ENCODE results near the gene ATF5. TPM values are rescaled to one million over a fixed set of nuclear protein-coding genes. Genes with fewer than 3 reads are reported as not detected.

ATF5 gene
- total and polyA plus RNA-seq, 2 of the 8 experiments (the other 6 are each of a cell fraction or from before 2014, with no cell fraction given), result 6.2 to 13.1 TPM

GRCh38 chr19:49972841-49973240 is 43.8 kb downstream of the ATF5 start:
- H4K5ac ChIP-seq (ENCODE audit: insufficient read length, low read depth, low read length), result no peak overlapping the region
- H2BK12ac ChIP-seq (ENCODE audit: low read depth, low read length), result no peak overlapping the region
- TF ChIP-seq SP4 (IDR thresholded peaks at IDR 0.05; ENCODE audit: low read length) (no peak), CHD1 (IDR thresholded peaks at IDR 0.05; ENCODE audit: low read depth, low read length) (no peak), MAFK (IDR thresholded peaks at IDR 0.05; ENCODE audit: low read depth, low read length) (no peak), YY1 (IDR thresholded peaks at IDR 0.05; ENCODE audit: low read depth, low read length) (no peak), SP1 (IDR thresholded peaks at IDR 0.05; ENCODE audit: low read depth, low read length) (no peak), KDM5A (IDR thresholded peaks at IDR 0.05; ENCODE audit: low read length) (no peak), SIN3A (conservative IDR thresholded peaks at IDR 0.05 in 1 of 2, IDR thresholded peaks at IDR 0.05 in 1 of 2; ENCODE audit: low read depth in 1 of 2, low read length in 2 of 2) (no peak), SP2 (IDR thresholded peaks at IDR 0.05; ENCODE audit: low read length) (no peak), CTBP2 (IDR thresholded peaks at IDR 0.05; ENCODE audit: borderline replicate concordance, insufficient read depth, insufficient read length, low read length) (no peak), TAF1 (IDR thresholded peaks at IDR 0.05; ENCODE audit: low read depth, low read length) (no peak)
- H3K14ac ChIP-seq (ENCODE audit: insufficient read length), result no peak overlapping the region
- no peak overlapping the region for H2BK5ac ChIP-seq (ENCODE audit: low read depth, low read length)
- no peak overlapping the region for H2BK20ac ChIP-seq (ENCODE audit: low read length)
- no peak for FAIRE-seq
- ChIA-PET POLR2A (ENCODE audit: partially characterized antibody) (interaction anchor here (1.6 kb wide), 1 partner anchor 43 kb away, joined by 12 read pairs; the partner anchor contains the start of genes ATF5 and NUP62), CTCF (ENCODE audit: partially characterized antibody) (interaction anchor here (1.2 kb wide), 1 partner anchor 35 kb away, joined by 3 read pairs; no protein-coding TSS in a partner anchor)
- no peaks in the 10 kb centered on the region; a peak in 1 of 7 replicates for H3K4me1 ChIP-seq (replicated peaks in 1 of 4; ENCODE audit: control insufficient read depth in 3 of 4, insufficient read depth in 4 of 4, low read length in 3 of 4)
- no peak overlapping the region for H3K4me2 ChIP-seq (ENCODE audit: insufficient read depth in 1 of 2, low read depth in 2 of 2, low read length in 2 of 2)
- no peak for DNase-seq (ENCODE audit: low read depth in 1 of 2, low spot score in 2 of 2)
- no peak overlapping the region for H3K56ac ChIP-seq (replicated peaks; ENCODE audit: insufficient read length, low read depth, low read length)
- no peak overlapping the region for H3K4me3 ChIP-seq (ENCODE audit: extremely low read depth in 1 of 4, insufficient read depth in 2 of 4, low read depth in 3 of 4, low read length in 4 of 4)
- H3K23ac ChIP-seq (ENCODE audit: insufficient read length), result no peak overlapping the region
- H2AFZ ChIP-seq (ENCODE audit: low read length), result no peak overlapping the region
- no peaks in the 10 kb centered on the region for H3K79me2 ChIP-seq (ENCODE audit: control insufficient read depth in 1 of 2, insufficient read depth in 2 of 2, low read length in 2 of 2)
- no peak overlapping the region; the same call in 1 of the 2 replicates for H4K8ac ChIP-seq (ENCODE audit: extremely low read depth, insufficient read depth, low read length)
- no peak overlapping the region for H2AK5ac ChIP-seq (ENCODE audit: low read depth, low read length)
- no peaks in the 10 kb centered on the region for H3K9me3 ChIP-seq (ENCODE audit: insufficient read depth in 2 of 2, low read depth in 1 of 2, low read length in 1 of 2)
- no peak overlapping the region for H3K27ac ChIP-seq (ENCODE audit: low read depth, low read length)
- no peaks in the 10 kb centered on the region for H3K79me1 ChIP-seq (ENCODE audit: low read depth, low read length)
- WGBS, 2 experiments (ENCODE audit: extremely low coverage in 1 of 2, insufficient coverage in 1 of 2, insufficient read length in 1 of 2, insufficient replicate concordance in 2 of 2, low coverage in 1 of 2, low lambda C conversion rate in 2 of 2, missing lambda C conversion rate in 1 of 2), result 84% methylated on average over 6 of the region's 6 CpGs; no CpG with 5 or more reads in 1 of the 2 experiments
- H2BK15ac ChIP-seq (ENCODE audit: low read length), result no peak overlapping the region
- no peak overlapping the region for H3K9ac ChIP-seq (replicated peaks in 1 of 4; ENCODE audit: extremely low read depth in 1 of 4, low read depth in 3 of 4, low read length in 3 of 4)
- no peaks in the 10 kb centered on the region for H3K23me2 ChIP-seq (ENCODE audit: low read depth, low read length)
- H3K18ac ChIP-seq (ENCODE audit: extremely low read depth, low read length), result no peak overlapping the region
- H4K20me1 ChIP-seq (replicated peaks in 1 of 2; ENCODE audit: control insufficient read depth in 1 of 2, insufficient read depth in 2 of 2, low read length in 2 of 2), result peaks cover 0 to 2% of the 10 kb centered on the region in 2 experiments
- no peaks in the 10 kb centered on the region for H3K27me3 ChIP-seq (replicated peaks in 1 of 4; ENCODE audit: control insufficient read depth in 3 of 4, extremely low read depth in 1 of 4, insufficient read depth in 3 of 4, low read length in 3 of 4)
- no peak overlapping the region for H4K91ac ChIP-seq (replicated peaks; ENCODE audit: insufficient read length, low read length)
- H2BK120ac ChIP-seq (replicated peaks; ENCODE audit: low read depth, low read length), result no peak overlapping the region
- H3K36me3 ChIP-seq (ENCODE audit: control insufficient read depth in 2 of 4, insufficient read depth in 4 of 4, low read length in 3 of 4), result no peaks in the 10 kb centered on the region
- H3K4ac ChIP-seq (replicated peaks; ENCODE audit: insufficient read length, low read depth, low read length), result no peak overlapping the region

Measured in H1 (cell line).